CD14-positive monocyte (primary cell): ENCODE results near the gene ADGRF1. TPM values are rescaled to one million over a fixed set of nuclear protein-coding genes. Genes with fewer than 3 reads are reported as not detected.

Source experiments
- DNase-seq, 3 donors: peaks; one replicate each; pipeline ENCODE4 v3.0.0-alpha.2; 2011 to 2022
- H2AFZ ChIP-seq: 2 replicates; pipeline ENCODE4 v1.6.0; 2012; ENCODE audit warnings: mild to moderate bottlenecking, low read depth, low read length, inconsistent platforms; ENCODE audit not compliant: insufficient read depth, poor library complexity, severe bottlenecking
- H3K27ac ChIP-seq, 2 donors: 1 replicate in 1 of 2; 2 replicates in 1 of 2; pipeline ENCODE4 v1.5.1; 2012 to 2013; ENCODE audit warnings: low read length in 2 of 2, control low read depth in 1 of 2, inconsistent platforms in 1 of 2, low read depth in 1 of 2, mild to moderate bottlenecking in 1 of 2
- H3K27me3 ChIP-seq, 2 donors: one replicate each; pipeline versions ENCODE4 v1.6.0 to v1.6.1; 2011 to 2013; ENCODE audit warnings: low read length in 2 of 2; ENCODE audit not compliant: control insufficient read depth in 2 of 2, insufficient read depth in 2 of 2
- H3K36me3 ChIP-seq, 2 donors: replicated peaks in 1 of 2; 1 replicate in 1 of 2; 2 replicates in 1 of 2; pipeline versions ENCODE4 v1.5.1 to v1.6.1; 2012 to 2013; ENCODE audit warnings: low read length in 2 of 2, control low read depth in 1 of 2, inconsistent platforms in 1 of 2, mild to moderate bottlenecking in 1 of 2; ENCODE audit not compliant: insufficient read depth in 2 of 2, control insufficient read depth in 1 of 2
- H3K4me1 ChIP-seq, 2 donors: 1 replicate in 1 of 2; 2 replicates in 1 of 2; pipeline versions ENCODE4 v1.5.1 to v1.6.1; 2012 to 2013; ENCODE audit warnings: low read length in 2 of 2, control low read depth in 1 of 2, inconsistent platforms in 1 of 2, mild to moderate bottlenecking in 1 of 2, moderate library complexity in 1 of 2; ENCODE audit not compliant: insufficient read depth in 2 of 2, control insufficient read depth in 1 of 2
- H3K4me2 ChIP-seq: replicated peaks from 2 replicates; pipeline ENCODE3; 2012; ENCODE audit warnings: low read length, moderate library complexity, mild to moderate bottlenecking; ENCODE audit not compliant: poor library complexity, severe bottlenecking; ENCODE audit errors: extremely low read depth
- H3K4me3 ChIP-seq, 3 experiments: fragments of 200-600 bp in 1 of 3; sonication (generic) in 1 of 3; replicated peaks in 1 of 3; 1 replicate in 2 of 3; 2 replicates in 1 of 3; pipeline ENCODE4 v1.5.1; 2011 to 2013; ENCODE audit warnings: low read length in 3 of 3, mild to moderate bottlenecking in 3 of 3, control low read depth in 2 of 3, low read depth in 2 of 3, inconsistent platforms in 1 of 3, moderate library complexity in 1 of 3
- H3K79me2 ChIP-seq: 2 replicates; pipeline ENCODE4 v1.6.0; 2012; ENCODE audit warnings: mild to moderate bottlenecking, control low read depth, inconsistent platforms, low read length, moderate library complexity; ENCODE audit not compliant: insufficient read depth
- H3K9ac ChIP-seq: 2 replicates; pipeline ENCODE4 v1.6.0; 2017; ENCODE audit warnings: low read length, mild to moderate bottlenecking; ENCODE audit not compliant: insufficient read depth, poor library complexity, severe bottlenecking
- H3K9me3 ChIP-seq, 2 donors: replicated peaks in 1 of 2; 1 replicate in 1 of 2; 2 replicates in 1 of 2; pipeline versions ENCODE4 v1.5.1 to v1.6.1; 2012 to 2013; ENCODE audit warnings: low read length in 2 of 2, control low read depth in 1 of 2; ENCODE audit not compliant: control insufficient read depth in 1 of 2, insufficient read depth in 1 of 2
- H4K20me1 ChIP-seq: 2 replicates; pipeline ENCODE4 v1.6.0; 2012; ENCODE audit warnings: mild to moderate bottlenecking, low read length, control low read depth, moderate library complexity; ENCODE audit not compliant: insufficient read depth
- H3K27ac Mint-ChIP-seq, 7 donors: one replicate each; pipeline ENCODE4 v1.8.0; 2020; ENCODE audit warnings: mild to moderate bottlenecking in 7 of 7, mixed read lengths in 7 of 7, moderate library complexity in 6 of 7, inconsistent platforms in 2 of 7
- H3K27me3 Mint-ChIP-seq, 3 donors: one replicate each; pipeline ENCODE4 v1.8.0; 2021 to 2022; ENCODE audit warnings: low read depth in 3 of 3, mild to moderate bottlenecking in 3 of 3, mixed read lengths in 3 of 3, moderate library complexity in 3 of 3, inconsistent platforms in 1 of 3
- H3K36me3 Mint-ChIP-seq, 2 donors: one replicate each; pipeline ENCODE4 v1.8.0; 2020; ENCODE audit warnings: mixed read lengths in 2 of 2, inconsistent platforms in 1 of 2, mild to moderate bottlenecking in 1 of 2
- H3K4me1 Mint-ChIP-seq: one replicate; pipeline ENCODE4 v1.8.0; 2020; ENCODE audit warnings: mild to moderate bottlenecking, mixed read lengths
- H3K4me3 Mint-ChIP-seq, 2 donors: one replicate each; pipeline ENCODE4 v1.8.0; 2020; ENCODE audit warnings: mild to moderate bottlenecking in 2 of 2, mixed read lengths in 2 of 2, moderate library complexity in 1 of 2
- H3K9me3 Mint-ChIP-seq, 7 donors: one replicate each; pipeline ENCODE4 v1.8.0; 2020 to 2022; ENCODE audit warnings: mixed read lengths in 7 of 7, mild to moderate bottlenecking in 6 of 7, moderate library complexity in 6 of 7, inconsistent platforms in 2 of 7
- CTCF ChIP-seq: fragments of 200-600 bp; IDR thresholded peaks from one replicate; pipeline ENCODE4 v1.8.0; 2022; ENCODE audit warnings: antibody characterized with exemption, mild to moderate bottlenecking
- WGBS: methylation state at CpG from one replicate; pipeline ENCODE4 v1.1.5; 2013; ENCODE audit warnings: missing lambda C conversion rate; ENCODE audit not compliant: insufficient coverage; 5-methylcytosine and 5-hydroxymethylcytosine counted together
- intact Hi-C, 2 donors: fragments of 100-400 bp; cut with micrococcal nuclease; formaldehyde crosslinking; loops; one replicate each; pipeline versions ENCODE4 v1.15.0 to v1.15.1; 2023
- polyA plus RNA-seq, 3 donors: library from polyadenylated mRNA; depleted of rRNA in 1 of 3; unstranded in 2 of 3; stranded (reverse) in 1 of 3; fragments of 300-500 nt in 2 of 3; fragments of >200 nt in 1 of 3; fragmentation: Illumina TruSeq in 2 of 3; gene quantifications; 1 replicate in 2 of 3; 2 replicates in 1 of 3; pipeline ENCODE4 v1.2.3, GENCODE V29; 2012 to 2021

Gene ADGRF1
- polyA plus RNA-seq, 3 donors, result 0.03 TPM; not detected in 2

- Histone ChIP-seq H3K27ac (no peak overlapping the region), H3K4me2 (no peak overlapping the region), H3K9me3 (no peaks in the 10 kb centered on the region), H2AFZ (no peak overlapping the region), H4K20me1 (no peaks in the 10 kb centered on the region), H3K27me3 (no peaks in the 10 kb centered on the region), H3K4me1 (no peaks in the 10 kb centered on the region), H3K9ac (no peak overlapping the region), H3K4me3 (no peak overlapping the region), H3K36me3 (no peaks in the 10 kb centered on the region), H3K79me2 (no peaks in the 10 kb centered on the region)
- no CpG with 5 or more reads among the region's 4 CpGs for WGBS
- Mint-ChIP-seq H3K9me3 (no peaks in the 10 kb centered on the region), H3K4me3 (no peak overlapping the region), H3K4me1 (no peaks in the 10 kb centered on the region), H3K36me3 (no peaks in the 10 kb centered on the region), H3K27me3 (peaks cover 0 to 6% (median 3%) of the 10 kb centered on the region in 3 donors), H3K27ac (peak overlapping the region in 1 of 7 donors; percentile 27)
- DNase-seq, result no peak
- no peak for TF ChIP-seq CTCF
- intact Hi-C loops, result no loop called here
Observed at GRCh38 chr6:46954837-46955451, 87.2 kb downstream of the ADGRF1 start.

- Histone ChIP-seq H3K27ac (no peak overlapping the region), H3K4me2 (no peak overlapping the region), H3K9me3 (no peaks in the 10 kb centered on the region), H3K9ac (no peak overlapping the region), H3K4me3 (no peak overlapping the region), H2AFZ (no peak overlapping the region), H3K36me3 (no peaks in the 10 kb centered on the region), H3K4me1 (no peaks in the 10 kb centered on the region), H4K20me1 (no peaks in the 10 kb centered on the region), H3K27me3 (no peaks in the 10 kb centered on the region), H3K79me2 (no peaks in the 10 kb centered on the region)
- no peak overlapping the region for H3K27ac Mint-ChIP-seq
- no peaks in the 10 kb centered on the region for H3K4me1 Mint-ChIP-seq
- DNase-seq, result no peak
- no peaks in the 10 kb centered on the region for H3K9me3 Mint-ChIP-seq
- intact Hi-C loops, result no loop called here
- H3K36me3 Mint-ChIP-seq, result no peaks in the 10 kb centered on the region
- H3K27me3 Mint-ChIP-seq, result peaks cover 0 to 6% (median 3%) of the 10 kb centered on the region in 3 donors
- H3K4me3 Mint-ChIP-seq, result no peak overlapping the region
- no peak for TF ChIP-seq CTCF
- no CpG with 5 or more reads among the region's 4 CpGs for WGBS
Observed at GRCh38 chr6:46953921-46954320, 88.2 kb downstream of the ADGRF1 start.
